Loucy (cell line): ENCODE data around the gene SELENOS.

Source experiments
- CTCF ChIP-seq: fragments of 200-600 bp; sonication (generic); conservative IDR thresholded peaks from 2 replicates; pipeline ENCODE4 v1.5.1; 2014; ENCODE audit warnings: mild to moderate bottlenecking, antibody characterized with exemption, low read length
- EZH2phosphoT487 ChIP-seq: fragments of 200-600 bp; IDR thresholded peaks from 2 replicates; pipeline ENCODE4 v1.6.1; 2018; ENCODE audit warnings: antibody characterized with exemption, mild to moderate bottlenecking, moderate library complexity, borderline replicate concordance

GRCh38 chr15:101324524-101325177 lies 47.4 kb upstream of the SELENOS start:
- no peak for TF ChIP-seq CTCF
- TF ChIP-seq EZH2phosphoT487, result no peak
